Mammary epithelial cell (primary cell): ENCODE data around the gene TTC7B.

ENCODE experiments used
- EZH2 ChIP-seq: IDR thresholded peaks from 2 replicates; pipeline ENCODE4 v1.6.1; 2012; ENCODE audit warnings: low read length, inconsistent platforms, borderline replicate concordance
- TF ChIP-seq, protein P1 (sequence below), 2 donors: IDR thresholded peaks in 1 of 2; conservative IDR thresholded peaks in 1 of 2; 2 replicates each; pipeline ENCODE4 v1.5.1; 2011 to 2012; ENCODE audit warnings: inconsistent platforms in 2 of 2, low read length in 2 of 2, mild to moderate bottlenecking in 2 of 2, control low read depth in 1 of 2, low read depth in 1 of 2; ENCODE audit not compliant: insufficient read depth in 1 of 2; ENCODE audit errors: extremely low read depth in 1 of 2

DNA sequence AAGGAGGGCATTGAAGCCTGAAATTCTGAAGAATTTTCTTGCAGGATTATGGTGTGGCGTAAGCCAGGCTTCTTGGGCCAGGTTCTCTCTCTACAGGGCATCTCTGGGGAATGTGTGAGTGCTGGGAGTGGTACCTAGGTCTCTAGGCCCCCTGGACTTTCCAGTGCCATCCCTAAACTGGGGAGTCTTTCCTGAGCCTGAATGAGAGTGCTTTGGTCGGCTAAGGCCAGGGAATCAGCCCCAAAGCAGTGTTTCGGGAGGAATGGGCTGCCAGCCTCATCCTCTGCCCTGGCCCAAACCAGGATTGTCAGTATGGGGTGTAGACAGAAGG, 325.5 kb downstream of the TTC7B start:
- TF ChIP-seq, protein P1, sequence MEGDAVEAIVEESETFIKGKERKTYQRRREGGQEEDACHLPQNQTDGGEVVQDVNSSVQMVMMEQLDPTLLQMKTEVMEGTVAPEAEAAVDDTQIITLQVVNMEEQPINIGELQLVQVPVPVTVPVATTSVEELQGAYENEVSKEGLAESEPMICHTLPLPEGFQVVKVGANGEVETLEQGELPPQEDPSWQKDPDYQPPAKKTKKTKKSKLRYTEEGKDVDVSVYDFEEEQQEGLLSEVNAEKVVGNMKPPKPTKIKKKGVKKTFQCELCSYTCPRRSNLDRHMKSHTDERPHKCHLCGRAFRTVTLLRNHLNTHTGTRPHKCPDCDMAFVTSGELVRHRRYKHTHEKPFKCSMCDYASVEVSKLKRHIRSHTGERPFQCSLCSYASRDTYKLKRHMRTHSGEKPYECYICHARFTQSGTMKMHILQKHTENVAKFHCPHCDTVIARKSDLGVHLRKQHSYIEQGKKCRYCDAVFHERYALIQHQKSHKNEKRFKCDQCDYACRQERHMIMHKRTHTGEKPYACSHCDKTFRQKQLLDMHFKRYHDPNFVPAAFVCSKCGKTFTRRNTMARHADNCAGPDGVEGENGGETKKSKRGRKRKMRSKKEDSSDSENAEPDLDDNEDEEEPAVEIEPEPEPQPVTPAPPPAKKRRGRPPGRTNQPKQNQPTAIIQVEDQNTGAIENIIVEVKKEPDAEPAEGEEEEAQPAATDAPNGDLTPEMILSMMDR (conservative IDR thresholded peaks at IDR 0.05 in 1 of 2, IDR thresholded peaks at IDR 0.05 in 1 of 2; ENCODE audit: extremely low read depth in 1 of 2, insufficient read depth in 1 of 2, low read depth in 1 of 2, low read length in 2 of 2) = no peak
- no peak for TF ChIP-seq EZH2
